DOHH2 (cell line): Measurements from ENCODE around the gene TGFBR3.

ENCODE experiments used
- CTCF ChIP-seq: fragments of 200-600 bp; sonication (generic); IDR thresholded peaks from one replicate; pipeline ENCODE4 v1.5.1; 2014; ENCODE audit warnings: antibody characterized with exemption, mild to moderate bottlenecking, low read depth, low read length; ENCODE audit not compliant: poor library complexity, severe bottlenecking
- EZH2phosphoT487 ChIP-seq: fragments of 200-600 bp; sonication (generic); IDR thresholded peaks from 2 replicates; pipeline ENCODE4 v1.6.1; 2017; ENCODE audit warnings: borderline replicate concordance, mild to moderate bottlenecking, antibody characterized with exemption, low read length, moderate library complexity, mixed read lengths

GRCh38 chr1:91901231-91901630 is 15.3 kb upstream of the TGFBR3 start:
- TF ChIP-seq CTCF (no peak), EZH2phosphoT487 (no peak)
